SK-N-SH (cell line): ENCODE results near the gene DGCR2. TPM values are rescaled to one million over a fixed set of nuclear protein-coding genes. Genes with fewer than 3 reads are reported as not detected.

Source experiments
- CTCF ChIA-PET: fragments of 300-600, 350-600 bp; formaldehyde crosslinking; extraction: SDS; loops from one replicate; lab custom pipeline; 2021; lab: Yijun Ruan, JAX
- POLR2A ChIA-PET: fragments of 350-600 bp; sonication (Branson Sonifier 250); formaldehyde crosslinking; extraction: SDS; loops from one replicate; lab custom pipeline; 2020; ENCODE audit warnings: antibody characterized with exemption, inconsistent platforms; lab: Yijun Ruan, JAX
- DNase-seq: peaks from one replicate; pipeline ENCODE4 v3.0.0; 2012
- H2AFZ ChIP-seq: fragments of 200-600 bp; sonication (generic); 2 replicates; pipeline ENCODE4 v1.8.1; 2016; ENCODE audit warnings: antibody characterized with exemption, mild to moderate bottlenecking, low read depth
- H3F3A ChIP-seq: fragments of 200-600 bp; sonication (generic); replicated peaks from 2 replicates; pipeline ENCODE3; 2016; ENCODE audit warnings: antibody characterized with exemption, mild to moderate bottlenecking; ENCODE audit not compliant: insufficient read depth
- H3K27ac ChIP-seq, 2 experiments: fragments of 200-500 bp in 1 of 2; fragments of 200-600 bp in 1 of 2; sonication (Bioruptor generic) in 1 of 2; sonication (generic), shearing (Covaris generic) in 1 of 2; 2 replicates each; pipeline versions ENCODE4 v1.5.1 to v1.6.1; 2014 to 2016; ENCODE audit warnings: low read depth in 2 of 2, inconsistent platforms in 1 of 2, low read length in 1 of 2, mild to moderate bottlenecking in 1 of 2, mixed read lengths in 1 of 2
- H3K27me3 ChIP-seq: fragments of 200-600 bp; sonication (generic), shearing (Covaris generic); 2 replicates; pipeline ENCODE4 v1.6.1; 2016; ENCODE audit warnings: mixed run types; ENCODE audit not compliant: insufficient read depth
- H3K36me3 ChIP-seq, 2 experiments: fragments of 200-500 bp in 1 of 2; fragments of 200-600 bp in 1 of 2; sonication (Bioruptor generic) in 1 of 2; sonication (generic) in 1 of 2; replicated peaks in 1 of 2; 2 replicates each; pipeline versions ENCODE3 to v1.5.1; 2014 to 2016; ENCODE audit warnings: low read length in 1 of 2, mild to moderate bottlenecking in 1 of 2; ENCODE audit not compliant: insufficient read depth in 2 of 2, control insufficient read depth in 1 of 2
- H3K4me1 ChIP-seq, 2 experiments: fragments of 200-500 bp in 1 of 2; fragments of 200-600 bp in 1 of 2; sonication (Bioruptor generic) in 1 of 2; sonication (generic), shearing (Covaris generic) in 1 of 2; 2 replicates each; pipeline versions ENCODE4 v1.5.1 to v1.6.1; 2014 to 2016; ENCODE audit warnings: low read depth in 1 of 2, low read length in 1 of 2, mixed run types in 1 of 2; ENCODE audit not compliant: insufficient read depth in 2 of 2, control insufficient read depth in 1 of 2
- H3K4me2 ChIP-seq: fragments of 200-600 bp; sonication (generic), shearing (Covaris generic); 2 replicates; pipeline ENCODE4 v1.6.1; 2017; ENCODE audit warnings: mixed run types
- H3K4me3 ChIP-seq, 2 experiments: fragments of 200-500 bp in 1 of 2; fragments of 200-600 bp in 1 of 2; sonication (Bioruptor generic) in 1 of 2; sonication (generic), shearing (Covaris generic) in 1 of 2; 2 replicates each; pipeline versions ENCODE4 v1.5.1 to v1.8.1; 2014 to 2016; ENCODE audit warnings: low read depth in 2 of 2, inconsistent platforms in 1 of 2, low read length in 1 of 2, mild to moderate bottlenecking in 1 of 2, mixed read lengths in 1 of 2, moderate library complexity in 1 of 2
- H3K79me2 ChIP-seq: fragments of 200-600 bp; sonication (generic); 2 replicates; pipeline ENCODE4 v1.8.1; 2017; ENCODE audit warnings: mild to moderate bottlenecking; ENCODE audit not compliant: insufficient read depth
- H3K9ac ChIP-seq: fragments of 200-600 bp; sonication (generic); 2 replicates; pipeline ENCODE4 v1.6.1; 2017; ENCODE audit warnings: mixed run types
- H3K9me2 ChIP-seq: fragments of 200-600 bp; sonication (generic); 2 replicates; pipeline ENCODE4 v1.6.1; 2017; ENCODE audit warnings: mixed run types
- H3K9me3 ChIP-seq: fragments of 200-600 bp; sonication (generic); 2 replicates; pipeline ENCODE4 v1.6.1; 2017; ENCODE audit warnings: mixed run types, mild to moderate bottlenecking, moderate library complexity
- H4K20me1 ChIP-seq: fragments of 200-600 bp; sonication (generic); 2 replicates; pipeline ENCODE4 v1.6.1; 2017; ENCODE audit warnings: mild to moderate bottlenecking, mixed run types; ENCODE audit not compliant: insufficient read depth
- CHD2 ChIP-seq: fragments of 150-350 bp; IDR thresholded peaks from 2 replicates; pipeline ENCODE4 v1.6.1; 2018; ENCODE audit warnings: low read length; ENCODE audit not compliant: partially characterized antibody
- ELF1 ChIP-seq: IDR thresholded peaks from 2 replicates; pipeline ENCODE4 v1.4.0; 2012
- EP300 ChIP-seq, 2 experiments: IDR thresholded peaks; 2 replicates each; pipeline versions ENCODE4 v1.4.0 to v1.6.1; 2012; ENCODE audit warnings: borderline replicate concordance in 1 of 2, low read depth in 1 of 2, low read length in 1 of 2
- FOXJ3 ChIP-seq: sonication (generic); formaldehyde crosslinking; IDR thresholded peaks from 2 replicates; pipeline ENCODE4 v1.5.1; 2020; ENCODE audit warnings: mild to moderate bottlenecking, missing genetic modification reagents
- FOXM1 ChIP-seq: IDR thresholded peaks from 2 replicates; pipeline ENCODE4 v1.4.0; 2012; ENCODE audit warnings: low read depth, mild to moderate bottlenecking
- GATA2 ChIP-seq: sonication (generic); formaldehyde crosslinking; IDR thresholded peaks from 2 replicates; pipeline ENCODE4 v1.5.0; 2020; ENCODE audit warnings: mild to moderate bottlenecking, missing genetic modification reagents
- MAX ChIP-seq: IDR thresholded peaks from 2 replicates; pipeline ENCODE4 v1.4.0; 2012; ENCODE audit warnings: low read depth
- NFIC ChIP-seq: IDR thresholded peaks from 2 replicates; pipeline ENCODE4 v1.4.0; 2012; ENCODE audit warnings: borderline replicate concordance
- NRF1 ChIP-seq: IDR thresholded peaks from 2 replicates; pipeline ENCODE4 v1.6.1; 2012; ENCODE audit warnings: low read depth, mild to moderate bottlenecking, low read length
- RCOR1 ChIP-seq: fragments of 150-350 bp; IDR thresholded peaks from 2 replicates; pipeline ENCODE4 v1.6.1; 2017; ENCODE audit warnings: antibody characterized with exemption, low read length
- RFX5 ChIP-seq: IDR thresholded peaks from 2 replicates; pipeline ENCODE4 v1.6.1; 2012; ENCODE audit warnings: mild to moderate bottlenecking, improper control_type of control experiment, low read length
- RXRA ChIP-seq: IDR thresholded peaks from 2 replicates; pipeline ENCODE4 v1.4.0; 2012; ENCODE audit warnings: low read depth, mild to moderate bottlenecking, borderline replicate concordance
- SIN3A ChIP-seq: IDR thresholded peaks from 2 replicates; pipeline ENCODE4 v1.6.1; 2012; ENCODE audit warnings: low read depth, mild to moderate bottlenecking, low read length, moderate library complexity, borderline replicate concordance
- TAF1 ChIP-seq: IDR thresholded peaks from 2 replicates; pipeline ENCODE4 v1.6.1; 2012; ENCODE audit warnings: low read depth, mild to moderate bottlenecking, low read length, moderate library complexity, borderline replicate concordance
- USF1 ChIP-seq: IDR thresholded peaks from 2 replicates; pipeline ENCODE4 v1.4.0; 2012; ENCODE audit warnings: low read depth, borderline replicate concordance
- YY1 ChIP-seq: IDR thresholded peaks from 2 replicates; pipeline ENCODE4 v1.4.0; 2012; ENCODE audit warnings: low read depth, mild to moderate bottlenecking
- WGBS: methylation state at CpG from one replicate; pipeline ENCODE4 v1.1.6; 2017; ENCODE audit warnings: low lambda C conversion rate; 5-methylcytosine and 5-hydroxymethylcytosine counted together
- polyA plus RNA-seq, 3 experiments: library from polyadenylated mRNA; depleted of rRNA; stranded (reverse); fragments of >200 nt; gene quantifications; 2 replicates each; pipeline ENCODE4 v1.2.3, GENCODE V29; 2012
- TF ChIP-seq, protein P1 (sequence below): IDR thresholded peaks from 2 replicates; pipeline ENCODE4; 2012
- TF ChIP-seq, protein P2 (sequence below): fragments of 150-350 bp; IDR thresholded peaks from 2 replicates; pipeline ENCODE4 v1.6.1; 2017; ENCODE audit warnings: antibody characterized with exemption, low read length, low read depth, borderline replicate concordance
- TF ChIP-seq, protein P3 (sequence below): IDR thresholded peaks from 2 replicates; pipeline ENCODE4 v1.6.1; 2012; ENCODE audit warnings: mild to moderate bottlenecking, low read depth, low read length, moderate library complexity

Gene DGCR2
- polyA plus RNA-seq, 1 of the 3 experiments (the other 2 are of a cell fraction): 30.4 TPM

GRCh38 chr22:18995327-18995711 lies 126.9 kb downstream of the DGCR2 start:
- H3K27ac ChIP-seq: no peak overlapping the region
- H3K4me3 ChIP-seq: no peak overlapping the region
- DNase-seq: no peak
- no peak overlapping the region for H3K4me2 ChIP-seq
- ChIA-PET CTCF (interaction anchor here (0.6 to 1.1 kb wide), 2 partner anchors 41 to 1196 kb away, joined by 3 to 4 read pairs; no protein-coding TSS in a partner anchor), POLR2A (no interaction called here)
- H3F3A ChIP-seq: no peaks in the 10 kb centered on the region
- H3K4me1 ChIP-seq: peaks cover 0 to 7% of the 10 kb centered on the region in 2 experiments; a peak in 1 of 4 replicates
- no peaks in the 10 kb centered on the region for H3K9me2 ChIP-seq
- H3K9me3 ChIP-seq: no peaks in the 10 kb centered on the region
- H2AFZ ChIP-seq: no peak overlapping the region
- TF ChIP-seq RXRA: no peak
- TF ChIP-seq, protein P1, sequence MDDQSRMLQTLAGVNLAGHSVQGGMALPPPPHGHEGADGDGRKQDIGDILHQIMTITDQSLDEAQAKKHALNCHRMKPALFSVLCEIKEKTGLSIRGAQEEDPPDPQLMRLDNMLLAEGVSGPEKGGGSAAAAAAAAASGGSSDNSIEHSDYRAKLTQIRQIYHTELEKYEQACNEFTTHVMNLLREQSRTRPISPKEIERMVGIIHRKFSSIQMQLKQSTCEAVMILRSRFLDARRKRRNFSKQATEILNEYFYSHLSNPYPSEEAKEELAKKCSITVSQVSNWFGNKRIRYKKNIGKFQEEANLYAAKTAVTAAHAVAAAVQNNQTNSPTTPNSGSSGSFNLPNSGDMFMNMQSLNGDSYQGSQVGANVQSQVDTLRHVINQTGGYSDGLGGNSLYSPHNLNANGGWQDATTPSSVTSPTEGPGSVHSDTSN: no peak
- no peak for TF ChIP-seq EP300 (IDR thresholded peaks at IDR 0.05; ENCODE audit: borderline replicate concordance in 1 of 2, low read depth in 1 of 2, low read length in 1 of 2)
- TF ChIP-seq, protein P2, sequence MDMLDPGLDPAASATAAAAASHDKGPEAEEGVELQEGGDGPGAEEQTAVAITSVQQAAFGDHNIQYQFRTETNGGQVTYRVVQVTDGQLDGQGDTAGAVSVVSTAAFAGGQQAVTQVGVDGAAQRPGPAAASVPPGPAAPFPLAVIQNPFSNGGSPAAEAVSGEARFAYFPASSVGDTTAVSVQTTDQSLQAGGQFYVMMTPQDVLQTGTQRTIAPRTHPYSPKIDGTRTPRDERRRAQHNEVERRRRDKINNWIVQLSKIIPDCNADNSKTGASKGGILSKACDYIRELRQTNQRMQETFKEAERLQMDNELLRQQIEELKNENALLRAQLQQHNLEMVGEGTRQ: no peak
- TF ChIP-seq CHD2: no peak
- H4K20me1 ChIP-seq: no peaks in the 10 kb centered on the region
- 90% methylated on average over 6 of the region's 9 CpGs for WGBS
- H3K27me3 ChIP-seq: no peaks in the 10 kb centered on the region
- no peaks in the 10 kb centered on the region for H3K36me3 ChIP-seq
- no peaks in the 10 kb centered on the region for H3K79me2 ChIP-seq
- no peak overlapping the region for H3K9ac ChIP-seq

DNA sequence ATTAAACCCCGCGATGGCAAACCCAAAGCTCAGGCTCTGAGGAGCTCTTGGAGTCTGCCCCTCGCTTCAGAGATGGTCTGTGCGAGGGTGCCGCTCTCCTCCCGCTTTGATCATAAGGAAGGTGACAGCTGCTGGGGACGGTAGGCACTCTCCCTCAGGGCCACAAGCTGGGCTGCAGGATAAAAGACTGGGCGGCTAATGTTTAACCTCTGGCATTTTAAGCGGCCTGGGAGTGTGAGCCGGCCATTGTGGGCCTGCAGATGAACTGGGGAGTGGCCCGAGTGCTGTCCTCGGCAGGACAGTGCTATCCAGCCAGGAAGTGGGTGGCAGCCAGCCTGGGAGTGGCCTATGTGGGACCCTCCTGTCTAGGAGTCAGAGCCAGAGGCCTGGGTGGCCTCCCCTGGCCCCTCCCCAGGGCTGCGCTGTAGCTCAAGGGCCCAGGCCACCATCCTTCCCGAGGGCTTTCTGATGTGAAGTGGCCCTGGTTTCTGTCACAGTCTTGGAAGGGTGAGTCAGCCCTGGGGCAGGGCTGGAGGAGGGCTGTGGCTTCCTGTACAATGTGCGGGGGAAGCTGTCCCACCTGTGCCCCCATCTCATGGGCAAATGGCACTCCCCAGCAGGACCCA lies 127.4 kb downstream of the DGCR2 start:
- ChIA-PET POLR2A (no interaction called here), CTCF (interaction anchor here (0.6 to 1.1 kb wide), 2 partner anchors 41 to 1195 kb away, joined by 3 to 4 read pairs; no protein-coding TSS in a partner anchor)
- Histone ChIP-seq H3K4me1 (peaks cover 0 to 7% of the 10 kb centered on the region in 2 experiments; a peak in 1 of 4 replicates), H3K27me3 (no peaks in the 10 kb centered on the region), H3K9me2 (no peaks in the 10 kb centered on the region), H2AFZ (no peak overlapping the region), H3K9me3 (no peaks in the 10 kb centered on the region), H3K27ac (no peak overlapping the region), H3K36me3 (no peaks in the 10 kb centered on the region), H3K4me3 (no peak overlapping the region), H3K79me2 (no peaks in the 10 kb centered on the region), H4K20me1 (no peaks in the 10 kb centered on the region), H3K4me2 (no peak overlapping the region), H3K9ac (no peak overlapping the region), H3F3A (no peaks in the 10 kb centered on the region)
- WGBS: 51% methylated on average over 12 of the region's 15 CpGs
- TF ChIP-seq CHD2 (no peak), SIN3A (no peak), USF1 (no peak), ELF1 (no peak), FOXJ3 (CRISPR knock-in tag) (no peak), NRF1 (no peak), TAF1 (no peak), GATA2 (CRISPR knock-in tag) (no peak), RCOR1 (no peak), RFX5 (no peak), MAX (no peak), FOXM1 (no peak), NFIC (no peak), YY1 (no peak)
- TF ChIP-seq, protein P1: no peak
- TF ChIP-seq, protein P3, sequence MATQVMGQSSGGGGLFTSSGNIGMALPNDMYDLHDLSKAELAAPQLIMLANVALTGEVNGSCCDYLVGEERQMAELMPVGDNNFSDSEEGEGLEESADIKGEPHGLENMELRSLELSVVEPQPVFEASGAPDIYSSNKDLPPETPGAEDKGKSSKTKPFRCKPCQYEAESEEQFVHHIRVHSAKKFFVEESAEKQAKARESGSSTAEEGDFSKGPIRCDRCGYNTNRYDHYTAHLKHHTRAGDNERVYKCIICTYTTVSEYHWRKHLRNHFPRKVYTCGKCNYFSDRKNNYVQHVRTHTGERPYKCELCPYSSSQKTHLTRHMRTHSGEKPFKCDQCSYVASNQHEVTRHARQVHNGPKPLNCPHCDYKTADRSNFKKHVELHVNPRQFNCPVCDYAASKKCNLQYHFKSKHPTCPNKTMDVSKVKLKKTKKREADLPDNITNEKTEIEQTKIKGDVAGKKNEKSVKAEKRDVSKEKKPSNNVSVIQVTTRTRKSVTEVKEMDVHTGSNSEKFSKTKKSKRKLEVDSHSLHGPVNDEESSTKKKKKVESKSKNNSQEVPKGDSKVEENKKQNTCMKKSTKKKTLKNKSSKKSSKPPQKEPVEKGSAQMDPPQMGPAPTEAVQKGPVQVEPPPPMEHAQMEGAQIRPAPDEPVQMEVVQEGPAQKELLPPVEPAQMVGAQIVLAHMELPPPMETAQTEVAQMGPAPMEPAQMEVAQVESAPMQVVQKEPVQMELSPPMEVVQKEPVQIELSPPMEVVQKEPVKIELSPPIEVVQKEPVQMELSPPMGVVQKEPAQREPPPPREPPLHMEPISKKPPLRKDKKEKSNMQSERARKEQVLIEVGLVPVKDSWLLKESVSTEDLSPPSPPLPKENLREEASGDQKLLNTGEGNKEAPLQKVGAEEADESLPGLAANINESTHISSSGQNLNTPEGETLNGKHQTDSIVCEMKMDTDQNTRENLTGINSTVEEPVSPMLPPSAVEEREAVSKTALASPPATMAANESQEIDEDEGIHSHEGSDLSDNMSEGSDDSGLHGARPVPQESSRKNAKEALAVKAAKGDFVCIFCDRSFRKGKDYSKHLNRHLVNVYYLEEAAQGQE: no peak
- DNase-seq: no peak
